Activated naive CD8-positive, alpha-beta T cell (primary cell): ENCODE data around the gene TGFBR3L.
A peak's percentile ranks its signal among the peaks of the same experiment; 100 is the strongest.
"Not testable (repeated sequence)": the region's sequence is repeated elsewhere in the genome, so short reads cannot be mapped to it uniquely, and the experiment has no call there.

Experiments
- H3K27ac Mint-ChIP-seq: one replicate; pipeline ENCODE4 v1.8.0; 2021; ENCODE audit warnings: mixed read lengths
- H3K27me3 Mint-ChIP-seq: one replicate; pipeline ENCODE4 v1.8.0; 2021; ENCODE audit warnings: mixed read lengths
- H3K36me3 Mint-ChIP-seq: one replicate; pipeline ENCODE4 v1.8.0; 2021; ENCODE audit warnings: mixed read lengths
- H3K4me1 Mint-ChIP-seq: one replicate; pipeline ENCODE4 v1.8.0; 2021; ENCODE audit warnings: low read depth, mixed read lengths
- H3K4me3 Mint-ChIP-seq: one replicate; pipeline ENCODE4 v1.8.0; 2021; ENCODE audit warnings: mild to moderate bottlenecking, mixed read lengths
- H3K9me3 Mint-ChIP-seq: one replicate; pipeline ENCODE4 v1.8.0; 2021; ENCODE audit warnings: low read depth, mixed read lengths

Gene TGFBR3L

GRCh38 chr19:7916955-7917266, 2.3 kb downstream of the TGFBR3L start:
- Mint-ChIP-seq H3K36me3 (no peaks in the 10 kb centered on the region), H3K4me1 (peaks cover 25% of the 10 kb centered on the region), H3K9me3 (no peaks in the 10 kb centered on the region), H3K27ac (no peak overlapping the region), H3K27me3 (peaks cover 9% of the 10 kb centered on the region), H3K4me3 (peak overlapping the region; percentile 75)

- H3K4me3 Mint-ChIP-seq, result peak overlapping the region; percentile 75
- H3K4me1 Mint-ChIP-seq, result peaks cover 28% of the 10 kb centered on the region
- H3K27me3 Mint-ChIP-seq, result peaks cover 9% of the 10 kb centered on the region
- no peaks in the 10 kb centered on the region for H3K36me3 Mint-ChIP-seq
- no peaks in the 10 kb centered on the region for H3K9me3 Mint-ChIP-seq
- no peak overlapping the region for H3K27ac Mint-ChIP-seq
These were observed 2.8 kb downstream of the TGFBR3L start for GRCh38 chr19:7917267-7918061.

- H3K27ac Mint-ChIP-seq, H3K27me3 Mint-ChIP-seq, H3K9me3 Mint-ChIP-seq, H3K36me3 Mint-ChIP-seq: not testable (repeated sequence)
- Mint-ChIP-seq H3K4me1 (peaks cover 28% of the 10 kb centered on the region), H3K4me3 (peak overlapping the region; percentile 32)
These were observed 3.5 kb downstream of the TGFBR3L start for GRCh38 chr19:7918062-7918614.

GRCh38 chr19:7918615-7919421, 4.2 kb downstream of the TGFBR3L start:
- Mint-ChIP-seq H3K36me3 (no peaks in the 10 kb centered on the region), H3K27ac (no peak overlapping the region), H3K27me3 (peaks cover 9% of the 10 kb centered on the region), H3K4me1 (peaks cover 28% of the 10 kb centered on the region), H3K9me3 (no peaks in the 10 kb centered on the region), H3K4me3 (peak overlapping the region; percentile 89)

- H3K9me3 Mint-ChIP-seq, result no peaks in the 10 kb centered on the region
- peak within 1 kb of the TSS; percentile 87 for H3K27ac Mint-ChIP-seq
- peaks cover 30% of the 10 kb centered on the region for H3K4me1 Mint-ChIP-seq
- no peaks in the 10 kb centered on the region for H3K36me3 Mint-ChIP-seq
- peaks cover 9% of the 10 kb centered on the region for H3K27me3 Mint-ChIP-seq
- peak within 1 kb of the TSS; percentile 89 for H3K4me3 Mint-ChIP-seq
These were observed 5.2 kb downstream of the TGFBR3L start, which contains the start of gene SNAPC2 for GRCh38 chr19:7919610-7920518. Gene SNAPC2 (plus strand): TSS chr19:7920338. CDS start chr19:7920367, 29 bp downstream.

- Mint-ChIP-seq H3K4me3 (peak overlapping the region; percentile 89), H3K4me1 (peaks cover 26% of the 10 kb centered on the region), H3K27ac (peak overlapping the region; percentile 87), H3K9me3 (no peaks in the 10 kb centered on the region), H3K36me3 (no peaks in the 10 kb centered on the region), H3K27me3 (peaks cover 5% of the 10 kb centered on the region)
These were observed 6.1 kb downstream of the TGFBR3L start for GRCh38 chr19:7920519-7921301.

GRCh38 chr19:7921302-7921966, 6.8 kb downstream of the TGFBR3L start:
- H3K27me3 Mint-ChIP-seq, result peaks cover 5% of the 10 kb centered on the region
- no peaks in the 10 kb centered on the region for H3K36me3 Mint-ChIP-seq
- no peak overlapping the region for H3K27ac Mint-ChIP-seq
- peaks cover 29% of the 10 kb centered on the region for H3K4me1 Mint-ChIP-seq
- peak overlapping the region; percentile 89 for H3K4me3 Mint-ChIP-seq
- H3K9me3 Mint-ChIP-seq, result no peaks in the 10 kb centered on the region

GRCh38 chr19:7921967-7922835, 7.6 kb downstream of the TGFBR3L start:
- Mint-ChIP-seq H3K36me3 (no peaks in the 10 kb centered on the region), H3K4me3 (no peak overlapping the region), H3K4me1 (peaks cover 28% of the 10 kb centered on the region), H3K9me3 (no peaks in the 10 kb centered on the region), H3K27me3 (peaks cover 3% of the 10 kb centered on the region), H3K27ac (no peak overlapping the region)

GRCh38 chr19:7922836-7923195, 8.2 kb downstream of the TGFBR3L start:
- Mint-ChIP-seq H3K4me3 (no peak overlapping the region), H3K27ac (no peak overlapping the region), H3K4me1 (peaks cover 28% of the 10 kb centered on the region), H3K9me3 (no peaks in the 10 kb centered on the region), H3K27me3 (peaks cover 3% of the 10 kb centered on the region), H3K36me3 (no peaks in the 10 kb centered on the region)

- H3K9me3 Mint-ChIP-seq, result no peaks in the 10 kb centered on the region
- peaks cover 3% of the 10 kb centered on the region for H3K36me3 Mint-ChIP-seq
- no peak overlapping the region for H3K27ac Mint-ChIP-seq
- H3K4me3 Mint-ChIP-seq, result peak overlapping the region; percentile 20
- H3K27me3 Mint-ChIP-seq, result peaks cover 3% of the 10 kb centered on the region
- peaks cover 26% of the 10 kb centered on the region for H3K4me1 Mint-ChIP-seq
These were observed 8.9 kb downstream of the TGFBR3L start for GRCh38 chr19:7923295-7924191.

GRCh38 chr19:7924241-7924640, 9.6 kb downstream of the TGFBR3L start:
- H3K27ac Mint-ChIP-seq, result no peak overlapping the region

GRCh38 chr19:7924651-7925170, 10.1 kb downstream of the TGFBR3L start:
- Mint-ChIP-seq H3K27me3 (peaks cover 2% of the 10 kb centered on the region), H3K36me3 (peaks cover 3% of the 10 kb centered on the region), H3K4me3 (no peak overlapping the region), H3K4me1 (peaks cover 27% of the 10 kb centered on the region), H3K27ac (no peak overlapping the region), H3K9me3 (no peaks in the 10 kb centered on the region)

More at GRCh38 chr19:7924241-7924640, 9.6 kb downstream of the TGFBR3L start:
- Mint-ChIP-seq H3K9me3 (no peaks in the 10 kb centered on the region), H3K4me1 (peaks cover 30% of the 10 kb centered on the region), H3K36me3 (peaks cover 3% of the 10 kb centered on the region), H3K4me3 (peak overlapping the region; percentile 68), H3K27me3 (peaks cover 3% of the 10 kb centered on the region)
